Measurements from ENCODE around the gene LRRFIP1.

DNA sequence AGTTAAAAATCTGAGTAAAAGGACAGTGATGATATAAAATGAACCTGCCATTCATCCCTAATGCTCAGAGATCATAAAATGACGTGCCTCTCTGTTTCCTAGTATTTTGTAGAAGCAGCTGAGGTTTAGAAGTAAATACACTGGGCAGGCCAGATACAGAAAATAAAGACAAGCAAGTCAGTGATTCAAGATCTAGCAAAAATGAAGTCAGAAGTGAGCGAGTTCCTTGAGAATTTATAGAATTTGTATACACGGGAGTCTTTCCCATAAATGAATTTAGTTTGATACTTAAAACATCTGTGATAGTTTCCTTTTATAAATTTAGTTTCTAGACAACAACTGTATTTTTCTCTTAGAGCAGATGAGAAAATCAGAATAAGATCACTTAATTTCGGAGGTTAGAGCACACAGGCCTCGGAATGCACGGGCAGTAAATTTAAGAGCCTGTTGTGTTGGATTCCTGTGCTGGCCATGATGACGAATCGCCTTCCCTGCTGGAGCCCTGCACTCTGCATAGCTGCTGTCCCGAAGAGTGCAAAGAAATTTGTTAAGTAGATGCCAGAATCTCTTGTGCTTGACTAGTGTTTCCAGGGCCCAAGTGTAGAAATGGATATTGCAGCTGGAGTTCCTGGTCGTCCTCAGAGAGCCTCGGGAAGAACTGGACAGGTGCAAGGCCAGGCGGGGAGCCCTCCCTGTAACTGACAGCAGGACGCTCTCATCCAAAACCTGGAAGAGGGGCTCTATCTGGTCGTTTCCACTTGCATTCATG, 87.5 kb downstream of the LRRFIP1 start:
- TF ChIP-seq, protein P1, sequence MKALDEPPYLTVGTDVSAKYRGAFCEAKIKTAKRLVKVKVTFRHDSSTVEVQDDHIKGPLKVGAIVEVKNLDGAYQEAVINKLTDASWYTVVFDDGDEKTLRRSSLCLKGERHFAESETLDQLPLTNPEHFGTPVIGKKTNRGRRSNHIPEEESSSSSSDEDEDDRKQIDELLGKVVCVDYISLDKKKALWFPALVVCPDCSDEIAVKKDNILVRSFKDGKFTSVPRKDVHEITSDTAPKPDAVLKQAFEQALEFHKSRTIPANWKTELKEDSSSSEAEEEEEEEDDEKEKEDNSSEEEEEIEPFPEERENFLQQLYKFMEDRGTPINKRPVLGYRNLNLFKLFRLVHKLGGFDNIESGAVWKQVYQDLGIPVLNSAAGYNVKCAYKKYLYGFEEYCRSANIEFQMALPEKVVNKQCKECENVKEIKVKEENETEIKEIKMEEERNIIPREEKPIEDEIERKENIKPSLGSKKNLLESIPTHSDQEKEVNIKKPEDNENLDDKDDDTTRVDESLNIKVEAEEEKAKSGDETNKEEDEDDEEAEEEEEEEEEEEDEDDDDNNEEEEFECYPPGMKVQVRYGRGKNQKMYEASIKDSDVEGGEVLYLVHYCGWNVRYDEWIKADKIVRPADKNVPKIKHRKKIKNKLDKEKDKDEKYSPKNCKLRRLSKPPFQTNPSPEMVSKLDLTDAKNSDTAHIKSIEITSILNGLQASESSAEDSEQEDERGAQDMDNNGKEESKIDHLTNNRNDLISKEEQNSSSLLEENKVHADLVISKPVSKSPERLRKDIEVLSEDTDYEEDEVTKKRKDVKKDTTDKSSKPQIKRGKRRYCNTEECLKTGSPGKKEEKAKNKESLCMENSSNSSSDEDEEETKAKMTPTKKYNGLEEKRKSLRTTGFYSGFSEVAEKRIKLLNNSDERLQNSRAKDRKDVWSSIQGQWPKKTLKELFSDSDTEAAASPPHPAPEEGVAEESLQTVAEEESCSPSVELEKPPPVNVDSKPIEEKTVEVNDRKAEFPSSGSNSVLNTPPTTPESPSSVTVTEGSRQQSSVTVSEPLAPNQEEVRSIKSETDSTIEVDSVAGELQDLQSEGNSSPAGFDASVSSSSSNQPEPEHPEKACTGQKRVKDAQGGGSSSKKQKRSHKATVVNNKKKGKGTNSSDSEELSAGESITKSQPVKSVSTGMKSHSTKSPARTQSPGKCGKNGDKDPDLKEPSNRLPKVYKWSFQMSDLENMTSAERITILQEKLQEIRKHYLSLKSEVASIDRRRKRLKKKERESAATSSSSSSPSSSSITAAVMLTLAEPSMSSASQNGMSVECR (CRISPR knock-in tag; IDR thresholded peaks at IDR 0.05), result no peak
- TF ChIP-seq RCOR1 (IDR thresholded peaks at IDR 0.05; ENCODE audit: borderline replicate concordance in 1 of 2, low read depth in 2 of 2, low read length in 2 of 2), result no peak
- TF ChIP-seq, protein P2, sequence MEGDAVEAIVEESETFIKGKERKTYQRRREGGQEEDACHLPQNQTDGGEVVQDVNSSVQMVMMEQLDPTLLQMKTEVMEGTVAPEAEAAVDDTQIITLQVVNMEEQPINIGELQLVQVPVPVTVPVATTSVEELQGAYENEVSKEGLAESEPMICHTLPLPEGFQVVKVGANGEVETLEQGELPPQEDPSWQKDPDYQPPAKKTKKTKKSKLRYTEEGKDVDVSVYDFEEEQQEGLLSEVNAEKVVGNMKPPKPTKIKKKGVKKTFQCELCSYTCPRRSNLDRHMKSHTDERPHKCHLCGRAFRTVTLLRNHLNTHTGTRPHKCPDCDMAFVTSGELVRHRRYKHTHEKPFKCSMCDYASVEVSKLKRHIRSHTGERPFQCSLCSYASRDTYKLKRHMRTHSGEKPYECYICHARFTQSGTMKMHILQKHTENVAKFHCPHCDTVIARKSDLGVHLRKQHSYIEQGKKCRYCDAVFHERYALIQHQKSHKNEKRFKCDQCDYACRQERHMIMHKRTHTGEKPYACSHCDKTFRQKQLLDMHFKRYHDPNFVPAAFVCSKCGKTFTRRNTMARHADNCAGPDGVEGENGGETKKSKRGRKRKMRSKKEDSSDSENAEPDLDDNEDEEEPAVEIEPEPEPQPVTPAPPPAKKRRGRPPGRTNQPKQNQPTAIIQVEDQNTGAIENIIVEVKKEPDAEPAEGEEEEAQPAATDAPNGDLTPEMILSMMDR (IDR thresholded peaks at IDR 0.05 in 2 of 3, conservative IDR thresholded peaks at IDR 0.05 in 1 of 3; ENCODE audit: insufficient read depth in 2 of 3, low read depth in 1 of 3, low read length in 3 of 3), result no peak
- TF ChIP-seq CCNT2 (IDR thresholded peaks at IDR 0.05; ENCODE audit: borderline replicate concordance, extremely low read depth, insufficient read length, low read depth, low read length), result no peak

Data from K562 (cell line).